NB4 (cell line): ENCODE data around the gene GNA12.

Source experiments
- DNase-seq: peaks from one replicate; pipeline ENCODE4 v3.0.0; 2010; ENCODE audit warnings: low read depth
- H3K4me3 ChIP-seq: one replicate; pipeline ENCODE4 v1.5.1; 2011; ENCODE audit warnings: mild to moderate bottlenecking, low read depth, low read length, moderate library complexity
- CTCF ChIP-seq: IDR thresholded peaks from one replicate; pipeline ENCODE4 v1.5.1; 2012; ENCODE audit warnings: low read depth, low read length
- MAX ChIP-seq: IDR thresholded peaks from 2 replicates; pipeline ENCODE4 v1.6.1; 2011; ENCODE audit warnings: low read depth, low read length
- MYC ChIP-seq: IDR thresholded peaks from 2 replicates; pipeline ENCODE4 v1.6.1; 2011; ENCODE audit warnings: low read depth, low read length
- POLR2A ChIP-seq: IDR thresholded peaks from 2 replicates; pipeline ENCODE4 v1.6.1; 2011; ENCODE audit warnings: mild to moderate bottlenecking; ENCODE audit not compliant: insufficient read length; ENCODE audit errors: extremely low read depth

Gene GNA12

GRCh38 chr7:2807460-2807844 is 36.7 kb downstream of the GNA12 start:
- TF ChIP-seq MAX: no peak
- no peak for TF ChIP-seq MYC
- no peak for TF ChIP-seq CTCF
- TF ChIP-seq POLR2A: no peak
- DNase-seq: no peak
- H3K4me3 ChIP-seq: no peak overlapping the region

- H3K4me3 ChIP-seq: no peak overlapping the region
- DNase-seq: no peak
- no peak for TF ChIP-seq POLR2A
- no peak for TF ChIP-seq CTCF
- TF ChIP-seq MYC: no peak
- no peak for TF ChIP-seq MAX
Measured at GRCh38 chr7:2806571-2806970, 37.5 kb downstream of the GNA12 start.

- TF ChIP-seq POLR2A (no peak), MYC (no peak), MAX (no peak), CTCF (no peak)
Measured at GRCh38 chr7:2805213-2805944, 38.7 kb downstream of the GNA12 start.

GRCh38 chr7:2804227-2804763 is 39.8 kb downstream of the GNA12 start:
- TF ChIP-seq CTCF: no peak
- TF ChIP-seq MYC: no peak
- TF ChIP-seq POLR2A: no peak
- TF ChIP-seq MAX: no peak
- H3K4me3 ChIP-seq: no peak overlapping the region
- no peak for DNase-seq

More at GRCh38 chr7:2805213-2805944, 38.7 kb downstream of the GNA12 start:
- H3K4me3 ChIP-seq: no peak overlapping the region
- no peak for DNase-seq

- no peak for DNase-seq
- H3K4me3 ChIP-seq: no peak overlapping the region
- TF ChIP-seq MAX (no peak), CTCF (no peak), MYC (no peak), POLR2A (no peak)
Measured at GRCh38 chr7:2803755-2804154, 40.4 kb downstream of the GNA12 start.

- no peak for TF ChIP-seq MYC
- no peak for TF ChIP-seq POLR2A
- no peak for TF ChIP-seq MAX
- TF ChIP-seq CTCF: no peak
- H3K4me3 ChIP-seq: no peak overlapping the region
- no peak for DNase-seq
Measured at GRCh38 chr7:2803342-2803692, 40.8 kb downstream of the GNA12 start.
